ENCODE data around the gene TBC1D9B.

DNA sequence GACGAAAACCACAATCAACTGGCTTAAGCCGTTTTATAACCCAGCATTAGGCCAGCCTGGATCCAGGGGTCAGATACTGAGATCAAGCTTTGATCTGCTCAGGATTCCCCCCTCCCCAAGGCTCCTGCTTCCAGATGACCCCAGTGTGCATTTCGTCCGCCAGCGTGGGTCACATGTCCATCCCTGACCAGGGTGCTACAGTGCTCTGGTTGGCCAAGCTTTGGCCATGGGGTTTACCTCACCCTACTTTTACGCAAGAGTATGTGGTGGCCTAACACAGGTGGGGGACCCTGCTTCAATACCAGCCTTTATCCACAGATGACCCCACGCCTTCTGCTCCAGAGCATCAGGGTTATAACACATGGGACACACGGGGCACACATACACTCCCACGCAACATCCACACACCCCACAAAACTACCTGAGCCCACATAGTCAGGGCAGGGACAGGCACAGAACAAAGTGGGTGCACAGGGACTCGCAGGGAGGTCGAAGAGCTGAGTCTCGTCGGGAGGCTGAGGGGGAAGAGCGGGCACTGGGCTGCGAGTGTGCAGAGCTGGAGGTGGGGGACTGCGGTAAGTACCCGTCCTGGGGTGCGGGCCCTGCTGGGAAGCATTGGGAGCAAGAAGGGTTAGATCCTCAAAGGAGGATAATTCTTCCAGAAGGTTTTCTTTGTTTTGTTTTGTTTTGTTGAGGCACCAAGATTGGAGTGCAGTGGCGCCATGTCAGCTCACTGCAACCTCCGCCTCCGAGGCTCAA, 92.0 kb downstream of the TBC1D9B start:
- TF ChIP-seq, protein P1, sequence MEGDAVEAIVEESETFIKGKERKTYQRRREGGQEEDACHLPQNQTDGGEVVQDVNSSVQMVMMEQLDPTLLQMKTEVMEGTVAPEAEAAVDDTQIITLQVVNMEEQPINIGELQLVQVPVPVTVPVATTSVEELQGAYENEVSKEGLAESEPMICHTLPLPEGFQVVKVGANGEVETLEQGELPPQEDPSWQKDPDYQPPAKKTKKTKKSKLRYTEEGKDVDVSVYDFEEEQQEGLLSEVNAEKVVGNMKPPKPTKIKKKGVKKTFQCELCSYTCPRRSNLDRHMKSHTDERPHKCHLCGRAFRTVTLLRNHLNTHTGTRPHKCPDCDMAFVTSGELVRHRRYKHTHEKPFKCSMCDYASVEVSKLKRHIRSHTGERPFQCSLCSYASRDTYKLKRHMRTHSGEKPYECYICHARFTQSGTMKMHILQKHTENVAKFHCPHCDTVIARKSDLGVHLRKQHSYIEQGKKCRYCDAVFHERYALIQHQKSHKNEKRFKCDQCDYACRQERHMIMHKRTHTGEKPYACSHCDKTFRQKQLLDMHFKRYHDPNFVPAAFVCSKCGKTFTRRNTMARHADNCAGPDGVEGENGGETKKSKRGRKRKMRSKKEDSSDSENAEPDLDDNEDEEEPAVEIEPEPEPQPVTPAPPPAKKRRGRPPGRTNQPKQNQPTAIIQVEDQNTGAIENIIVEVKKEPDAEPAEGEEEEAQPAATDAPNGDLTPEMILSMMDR (IDR thresholded peaks at IDR 0.05), result no peak
- no peak for TF ChIP-seq POLR2A (IDR thresholded peaks at IDR 0.05)
